HG03575 (cell line): ENCODE data around the gene TADA2A.

Source experiments
- ATAC-seq: cut with Tn5 transposase; IDR thresholded peaks from one replicate; pipeline ENCODE4 v1.9.1; 2021; ENCODE audit not compliant: unreplicated experiment, insufficient number of reproducible peaks, low FRiP score; ENCODE audit errors: extremely low read depth

TADA2A gene

GRCh38 chr17:37406635-37407461 is at the start of gene TADA2A, which contains the start of gene ACACA:
Gene TADA2A (plus strand): TSS chr17:37406886. CDS start chr17:37411366, 4,480 bp downstream.
Gene ACACA (minus strand): TSS chr17:37406836. CDS start chr17:37406299, 537 bp downstream.
- no peak for ATAC-seq

- peak; percentile 11 for ATAC-seq
Observed at GRCh38 chr17:37358098-37358829, 48.4 kb upstream of the TADA2A start.

GRCh38 chr17:37358830-37359681 is 47.6 kb upstream of the TADA2A start:
- peak; percentile 53 for ATAC-seq

- ATAC-seq = no peak
Observed at GRCh38 chr17:37359682-37360188, 47.0 kb upstream of the TADA2A start.

GRCh38 chr17:37360632-37361031 is 46.1 kb upstream of the TADA2A start:
- no peak for ATAC-seq

GRCh38 chr17:37361543-37361942 is 45.1 kb upstream of the TADA2A start:
- ATAC-seq = no peak

- no peak for ATAC-seq
Observed at GRCh38 chr17:37365589-37365988, 41.1 kb upstream of the TADA2A start.

- no peak for ATAC-seq
Observed at GRCh38 chr17:37368577-37368976, 38.1 kb upstream of the TADA2A start.

- no peak for ATAC-seq
Observed at GRCh38 chr17:37373530-37374159, 33.0 kb upstream of the TADA2A start.

- no peak for ATAC-seq
Observed at GRCh38 chr17:37375706-37376105, 31.0 kb upstream of the TADA2A start, which contains the start of gene C17orf78. Gene C17orf78 (plus strand): TSS chr17:37375985. CDS start chr17:37376093, 108 bp downstream.

- no peak for ATAC-seq
Observed at GRCh38 chr17:37382056-37382455, 24.6 kb upstream of the TADA2A start.

- no peak for ATAC-seq
Observed at GRCh38 chr17:37384560-37385149, 22.0 kb upstream of the TADA2A start.

- no peak for ATAC-seq
Observed at GRCh38 chr17:37385474-37385990, 21.2 kb upstream of the TADA2A start.

GRCh38 chr17:37386462-37386861 is 20.2 kb upstream of the TADA2A start:
- ATAC-seq = no peak

GRCh38 chr17:37388266-37388665 is 18.4 kb upstream of the TADA2A start:
- no peak for ATAC-seq

- no peak for ATAC-seq
Observed at GRCh38 chr17:37389160-37389559, 17.5 kb upstream of the TADA2A start.

- ATAC-seq = no peak
Observed at GRCh38 chr17:37391146-37391545, 15.5 kb upstream of the TADA2A start.

- ATAC-seq = no peak
Observed at GRCh38 chr17:37392024-37392590, 14.6 kb upstream of the TADA2A start.
